ENCODE results near the gene RTEL1.
"Not testable (repeated sequence)": the region's sequence is repeated elsewhere in the genome, so short reads cannot be mapped to it uniquely, and the experiment has no call there.

RTEL1 gene

DNA sequence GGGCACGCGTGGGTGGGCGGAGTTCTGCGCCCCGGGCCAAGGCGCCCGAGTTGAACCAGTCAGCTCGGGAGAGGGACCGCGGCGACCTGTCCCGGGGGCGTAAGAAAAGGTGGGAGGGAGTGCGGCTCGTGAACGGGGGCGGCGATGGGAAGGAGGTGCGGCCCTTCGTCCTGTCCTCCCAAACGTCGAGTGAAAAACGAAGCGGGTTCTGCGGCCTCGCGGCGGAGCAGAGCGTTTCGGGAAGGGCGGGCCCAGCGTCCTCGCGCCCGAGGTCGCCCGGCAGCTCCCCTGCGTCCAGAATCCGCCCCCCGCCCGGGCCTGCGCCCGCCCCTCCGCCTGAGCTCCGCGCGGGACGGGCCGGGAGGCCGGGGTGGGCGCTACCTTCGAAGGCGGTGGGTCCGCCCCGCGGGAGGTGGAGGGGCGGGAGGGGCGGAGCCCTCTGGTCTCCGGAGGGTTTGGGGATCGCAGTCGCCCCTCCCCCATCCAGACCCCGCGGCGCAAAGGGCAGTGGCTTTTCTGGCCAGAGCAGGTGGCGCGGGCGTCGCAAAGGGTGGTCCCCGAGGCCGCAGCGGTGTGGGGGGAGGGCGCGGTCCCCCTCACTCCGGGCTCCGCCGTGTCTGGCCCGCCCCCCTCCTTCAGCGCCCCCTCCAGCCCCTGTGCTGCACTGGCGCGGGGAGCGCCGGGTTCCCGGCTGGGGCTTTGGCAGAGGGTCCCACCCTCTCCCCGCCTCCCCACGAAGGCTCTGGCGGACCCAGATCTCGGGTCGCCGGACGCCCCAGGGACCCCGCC is 5.7 kb upstream of the RTEL1 start:
- no peak for DNase-seq (ENCODE audit: low read depth in 3 of 3)

DNA sequence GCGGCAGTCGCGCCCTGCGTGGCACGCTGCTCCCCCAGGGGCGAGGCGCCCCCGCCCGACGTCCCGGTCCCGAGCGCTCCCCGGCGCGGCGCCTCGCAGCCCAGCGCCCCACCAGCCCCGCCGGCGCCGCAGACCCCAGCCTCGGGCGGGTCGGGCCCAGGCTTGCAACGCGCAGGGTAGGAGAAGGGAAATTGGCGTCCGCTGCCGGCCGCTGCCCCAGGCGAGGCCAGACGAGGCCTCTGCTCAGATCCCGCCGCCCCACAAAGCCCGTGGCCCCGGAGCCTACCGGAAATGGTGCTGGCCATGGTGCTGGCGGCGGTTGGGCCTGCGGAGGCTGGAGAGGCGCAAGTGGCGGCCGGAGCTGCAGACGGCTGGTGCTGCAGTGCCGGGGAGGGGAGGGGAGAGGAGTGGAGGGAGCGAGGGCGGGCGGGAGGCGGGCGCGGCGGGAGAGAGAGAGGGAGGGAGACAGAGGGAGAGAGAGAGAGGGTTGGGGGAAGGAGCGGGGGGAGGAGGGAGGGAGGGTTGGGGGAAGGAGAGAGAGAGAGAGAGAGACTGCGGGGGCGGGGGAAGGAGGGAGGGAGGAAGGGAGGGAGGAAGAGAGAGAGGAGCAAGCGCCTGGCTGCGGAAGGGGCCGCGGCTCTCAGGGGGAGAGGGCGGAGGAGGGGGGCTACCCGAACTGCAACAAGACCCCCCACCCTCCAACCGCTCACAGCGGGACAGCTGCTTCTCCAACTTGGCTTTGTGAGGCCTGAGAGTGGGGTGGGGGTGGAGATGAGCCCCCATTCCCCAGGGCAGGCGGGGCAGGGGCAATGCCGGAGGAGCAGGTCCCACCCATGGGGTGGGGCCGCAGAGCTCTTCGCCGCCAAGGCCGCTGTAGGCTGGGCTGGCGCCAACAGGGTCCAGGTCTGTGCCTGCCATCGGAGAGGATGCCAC is 4.8 kb upstream of the RTEL1 start, which contains the start of gene STMN3:
Gene STMN3 (minus strand): TSS at position 384 of the 933 bp plus-strand sequence. CDS start 79 bp downstream, at position 305.
- peak in 2 of 3 donors; percentile 43 to 67 for DNase-seq (ENCODE audit: low read depth in 3 of 3)

DNA sequence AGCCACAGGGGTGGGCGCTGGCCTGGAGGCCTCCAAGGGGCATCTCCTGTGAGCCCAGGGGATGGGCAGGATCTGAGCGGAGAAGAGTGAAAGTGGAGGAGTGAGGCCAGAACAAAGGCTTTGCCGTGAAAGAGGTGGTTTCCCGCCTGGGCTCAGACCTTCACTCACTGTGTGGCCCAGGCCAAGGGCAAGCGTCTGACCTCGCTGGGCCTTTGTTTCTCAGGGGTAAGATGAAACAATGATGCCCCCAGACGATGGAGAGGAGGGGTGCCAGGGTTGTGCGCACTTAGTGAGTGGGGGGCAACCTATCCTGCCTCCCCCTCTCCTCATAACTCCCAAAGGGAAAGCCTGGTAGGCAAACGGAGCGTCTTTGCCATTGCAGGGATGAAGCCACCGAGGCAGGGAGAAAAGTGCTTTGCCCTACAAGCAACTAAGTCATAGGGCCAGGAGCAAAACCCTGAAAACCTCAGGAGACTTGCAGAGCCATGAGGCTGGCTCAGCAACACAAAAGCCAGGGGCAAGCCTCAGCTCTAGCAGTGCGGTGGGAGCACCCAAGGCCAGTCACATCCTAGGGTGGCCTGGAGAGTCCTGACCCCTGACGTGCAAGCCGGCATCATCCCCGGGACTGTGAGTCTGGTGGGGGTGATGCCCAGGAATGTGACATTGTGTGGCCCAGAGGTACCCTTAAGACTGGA is 4.0 kb upstream of the RTEL1 start:
- no peak for DNase-seq (ENCODE audit: low read depth in 3 of 3)

DNA sequence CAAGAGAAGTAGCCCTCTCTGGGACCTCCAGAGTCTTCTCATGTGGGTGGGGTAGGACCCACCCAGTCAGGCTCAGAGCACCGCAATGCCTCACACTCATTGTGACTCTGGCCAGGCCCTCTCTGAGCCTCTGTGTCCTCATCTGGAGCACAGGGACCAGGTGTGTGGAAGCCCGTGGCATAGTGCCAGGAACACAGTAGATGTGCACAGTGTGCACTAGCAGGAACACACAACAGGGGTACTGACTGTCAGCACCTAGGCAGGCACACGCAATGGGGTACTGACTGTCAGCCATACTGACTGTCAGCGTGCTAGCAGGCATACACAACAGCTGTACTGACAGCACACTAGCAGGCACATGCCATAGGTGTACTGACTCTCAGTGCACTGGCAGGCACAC is 2.9 kb upstream of the RTEL1 start:
- no peak for DNase-seq (ENCODE audit: low read depth in 3 of 3)

DNA sequence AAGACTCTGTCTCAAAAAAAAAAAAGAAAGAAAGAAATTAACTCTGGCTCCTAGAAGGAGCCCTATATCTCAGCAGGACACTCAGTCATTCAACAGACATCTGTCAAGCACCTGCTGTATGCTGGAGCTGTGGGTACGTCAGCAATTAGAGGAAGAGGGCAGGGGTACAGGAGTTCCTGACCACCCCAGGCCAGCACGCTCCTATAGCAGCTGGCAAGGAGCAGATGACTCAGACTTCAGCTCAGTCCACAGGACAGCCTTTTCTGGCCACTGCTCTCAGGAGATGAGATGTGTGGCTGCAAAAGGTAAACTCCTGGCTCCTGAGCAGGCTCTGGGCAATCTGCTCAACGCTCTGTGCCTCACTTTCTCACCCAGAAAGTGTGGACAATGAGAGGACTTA is 1.7 kb upstream of the RTEL1 start:
- DNase-seq (ENCODE audit: low read depth in 3 of 3), result no peak

DNA sequence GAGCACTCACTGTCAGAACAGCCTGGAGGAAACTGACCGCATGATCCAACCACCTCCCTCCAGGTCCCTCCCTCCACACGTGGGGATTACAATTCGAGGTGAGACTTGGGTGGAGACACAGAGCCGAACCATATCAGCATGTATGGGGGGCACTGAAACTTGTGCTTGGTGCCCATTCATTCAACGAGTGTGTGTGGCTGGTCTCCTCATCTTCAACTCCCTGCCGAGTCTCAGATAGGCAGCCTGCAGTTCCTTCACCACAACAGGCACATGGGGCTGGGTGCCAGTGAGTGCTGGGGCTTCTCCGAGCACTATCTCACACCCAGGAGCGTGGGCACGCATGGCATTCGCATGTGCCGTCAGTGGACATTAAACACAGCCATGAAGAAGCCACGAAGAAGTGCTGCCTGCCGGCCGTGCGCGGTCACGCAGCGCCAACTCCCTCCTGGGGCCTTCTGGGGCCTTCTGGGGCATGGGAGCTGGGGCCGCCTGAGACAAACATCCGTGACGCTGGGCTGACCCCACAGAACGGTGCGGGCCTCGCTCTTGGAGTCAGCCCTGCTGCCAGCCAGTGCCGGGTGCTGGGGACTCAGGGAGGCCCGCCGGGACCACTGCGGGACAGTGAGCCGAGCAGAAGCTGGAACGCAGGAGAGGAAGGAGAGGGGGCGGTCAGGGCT is 714 bp upstream of the RTEL1 start:
- no peak for DNase-seq (ENCODE audit: low read depth in 3 of 3)

DNA sequence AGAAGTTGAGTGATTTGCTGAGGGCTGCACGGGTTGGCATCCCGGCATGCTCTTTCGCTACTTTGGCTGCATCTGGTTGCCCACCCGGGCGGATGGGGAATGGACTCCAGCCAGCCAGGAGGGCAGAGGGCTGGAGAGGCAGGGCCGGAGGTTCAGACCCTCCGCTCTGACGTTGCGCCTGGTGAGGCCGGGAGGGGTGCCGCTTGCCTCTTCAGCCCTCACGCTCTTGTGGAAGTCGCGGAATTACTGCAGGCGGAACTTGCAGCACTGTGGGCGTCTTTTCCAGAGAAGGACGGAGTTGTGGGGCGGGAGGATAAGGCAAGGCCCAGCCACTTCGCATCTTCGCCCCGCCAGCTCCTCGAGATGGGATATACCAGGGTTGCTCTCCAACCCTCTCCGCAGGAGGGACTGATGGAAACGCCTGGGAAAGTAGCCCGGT is 656 bp downstream of the RTEL1 start:
- no peak for DNase-seq (ENCODE audit: low read depth in 3 of 3)

DNA sequence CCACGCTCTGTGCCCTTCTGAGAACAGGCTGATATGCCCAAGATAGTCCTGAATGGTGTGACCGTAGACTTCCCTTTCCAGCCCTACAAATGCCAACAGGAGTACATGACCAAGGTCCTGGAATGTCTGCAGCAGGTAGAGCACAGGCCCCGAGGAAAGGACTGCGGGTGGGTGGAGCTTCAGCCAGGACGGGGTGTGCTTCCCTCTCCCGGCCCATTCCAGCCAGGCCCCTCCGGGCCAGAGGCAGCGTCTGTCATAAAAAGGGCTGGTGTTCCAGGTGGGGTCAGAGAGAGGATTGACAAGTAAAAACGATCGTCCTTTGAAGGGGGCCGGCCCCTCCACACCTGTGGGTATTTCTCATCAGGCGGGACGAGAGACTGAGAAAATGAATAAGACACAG is 1.3 kb downstream of the RTEL1 start:
- no peak for DNase-seq (ENCODE audit: low read depth in 3 of 3)

DNA sequence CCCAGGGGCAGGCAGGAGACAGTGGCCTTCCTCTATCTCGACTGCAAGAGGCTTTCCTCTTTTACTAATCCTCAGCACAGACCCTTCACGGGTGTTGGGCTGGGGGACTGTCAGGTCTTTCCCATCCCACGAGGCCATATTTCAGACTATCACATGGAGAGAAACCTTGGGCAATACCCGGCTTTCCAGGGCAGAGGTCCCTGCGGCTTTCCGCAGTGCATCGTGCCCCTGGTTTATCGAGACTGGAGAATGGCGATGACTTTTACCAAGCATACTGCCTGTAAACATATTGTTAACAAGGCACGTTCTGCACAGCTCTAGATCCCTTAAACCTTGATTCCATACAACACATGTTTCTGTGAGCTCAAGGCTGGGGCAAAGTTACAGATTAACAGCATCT is 2.1 kb downstream of the RTEL1 start:
- not testable (repeated sequence) for DNase-seq (ENCODE audit: low read depth in 3 of 3)

DNA sequence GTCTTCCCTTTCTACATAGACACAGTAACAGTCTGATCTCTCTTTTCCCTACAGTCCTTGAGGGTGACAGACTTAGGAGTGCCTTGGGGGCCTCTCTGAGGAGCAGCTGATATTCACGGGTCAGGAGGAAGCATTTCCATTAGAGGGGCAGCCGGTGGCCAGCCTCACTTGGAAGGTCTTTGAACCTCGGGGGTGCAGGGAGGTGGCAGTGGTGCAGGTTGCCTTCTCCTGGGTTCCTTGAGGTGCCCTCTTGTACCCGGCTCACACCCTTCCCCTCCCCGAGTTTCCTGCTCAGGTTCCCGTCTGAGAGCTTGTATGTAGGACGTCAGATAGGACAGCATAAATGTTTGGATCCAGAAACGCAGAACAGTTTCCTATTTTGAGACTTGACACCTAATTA is 2.5 kb downstream of the RTEL1 start:
- DNase-seq (ENCODE audit: low read depth in 3 of 3), result no peak

DNA sequence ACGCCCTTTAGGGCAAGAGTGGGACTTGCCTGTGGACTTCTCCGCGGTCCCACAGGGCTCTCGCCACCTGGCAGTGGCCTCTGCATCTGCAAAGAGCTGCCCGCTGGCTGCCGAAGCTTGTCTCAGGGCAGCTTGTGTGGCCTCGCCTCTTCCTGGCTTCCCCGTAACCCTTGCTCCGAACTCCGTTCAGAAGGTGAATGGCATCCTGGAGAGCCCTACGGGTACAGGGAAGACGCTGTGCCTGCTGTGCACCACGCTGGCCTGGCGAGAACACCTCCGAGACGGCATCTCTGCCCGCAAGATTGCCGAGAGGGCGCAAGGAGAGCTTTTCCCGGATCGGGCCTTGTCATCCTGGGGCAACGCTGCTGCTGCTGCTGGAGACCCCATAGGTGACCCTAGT is 3.0 kb downstream of the RTEL1 start:
- DNase-seq (ENCODE audit: low read depth in 3 of 3), result no peak

DNA sequence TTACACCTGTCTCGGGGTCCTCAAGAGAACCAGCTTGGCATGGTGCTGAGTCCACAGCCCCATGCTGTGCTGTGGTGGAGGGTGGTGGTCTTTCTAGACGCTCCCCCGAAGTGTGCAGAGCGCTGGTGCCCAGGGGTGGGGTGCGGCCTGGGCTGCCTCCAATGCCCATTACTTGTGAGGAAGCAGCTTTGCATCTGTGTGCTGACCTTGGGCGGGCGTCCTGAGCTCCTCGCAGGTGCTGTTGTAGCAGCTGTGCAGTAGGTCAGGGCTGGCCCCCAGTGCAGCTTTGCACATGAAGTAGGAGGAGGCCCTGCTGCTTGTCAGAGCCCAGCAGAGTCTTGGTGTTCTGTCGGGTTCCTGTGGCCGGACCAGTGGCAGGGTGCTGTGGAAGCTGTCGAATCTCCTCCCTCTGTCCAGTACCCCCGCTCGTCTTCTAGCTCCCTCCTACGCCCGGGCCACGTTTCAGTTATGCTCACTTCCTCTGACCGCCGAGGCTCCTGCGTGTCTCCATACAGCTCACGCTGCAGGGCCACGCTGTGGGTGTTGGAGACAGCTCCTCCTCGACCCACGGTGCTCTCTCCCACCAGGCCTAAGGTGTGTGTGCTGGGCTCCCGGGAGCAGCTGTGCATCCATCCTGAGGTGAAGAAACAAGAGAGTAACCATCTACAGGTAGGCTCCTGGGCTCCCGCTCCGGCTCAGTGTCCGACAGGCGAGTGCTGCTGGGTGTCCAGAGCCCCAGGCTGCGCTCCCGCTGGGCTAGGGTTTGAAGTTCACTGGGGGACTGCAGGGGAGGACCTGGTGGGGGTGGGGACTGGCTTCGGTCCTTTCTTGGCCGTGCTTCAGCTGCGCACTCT is 4.1 kb downstream of the RTEL1 start:
- no peak for DNase-seq (ENCODE audit: low read depth in 3 of 3)

DNA sequence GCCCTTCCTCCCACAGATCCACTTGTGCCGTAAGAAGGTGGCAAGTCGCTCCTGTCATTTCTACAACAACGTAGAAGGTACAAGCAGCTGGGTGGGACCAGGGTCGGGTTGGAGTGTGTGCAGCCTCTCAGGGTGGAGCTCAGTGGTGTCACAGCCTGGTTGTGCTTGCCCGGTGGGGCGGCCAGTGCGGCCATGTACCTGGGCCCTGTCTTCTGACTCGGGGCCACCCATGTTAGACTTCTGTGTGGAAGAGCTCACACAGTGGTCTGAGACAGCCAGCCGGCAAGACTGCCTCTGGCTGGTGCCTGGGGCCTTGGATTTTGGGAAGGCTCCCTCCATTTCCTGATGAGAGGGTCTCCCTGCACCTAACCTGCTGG is 4.7 kb downstream of the RTEL1 start:
- no peak for DNase-seq (ENCODE audit: low read depth in 3 of 3)

DNA sequence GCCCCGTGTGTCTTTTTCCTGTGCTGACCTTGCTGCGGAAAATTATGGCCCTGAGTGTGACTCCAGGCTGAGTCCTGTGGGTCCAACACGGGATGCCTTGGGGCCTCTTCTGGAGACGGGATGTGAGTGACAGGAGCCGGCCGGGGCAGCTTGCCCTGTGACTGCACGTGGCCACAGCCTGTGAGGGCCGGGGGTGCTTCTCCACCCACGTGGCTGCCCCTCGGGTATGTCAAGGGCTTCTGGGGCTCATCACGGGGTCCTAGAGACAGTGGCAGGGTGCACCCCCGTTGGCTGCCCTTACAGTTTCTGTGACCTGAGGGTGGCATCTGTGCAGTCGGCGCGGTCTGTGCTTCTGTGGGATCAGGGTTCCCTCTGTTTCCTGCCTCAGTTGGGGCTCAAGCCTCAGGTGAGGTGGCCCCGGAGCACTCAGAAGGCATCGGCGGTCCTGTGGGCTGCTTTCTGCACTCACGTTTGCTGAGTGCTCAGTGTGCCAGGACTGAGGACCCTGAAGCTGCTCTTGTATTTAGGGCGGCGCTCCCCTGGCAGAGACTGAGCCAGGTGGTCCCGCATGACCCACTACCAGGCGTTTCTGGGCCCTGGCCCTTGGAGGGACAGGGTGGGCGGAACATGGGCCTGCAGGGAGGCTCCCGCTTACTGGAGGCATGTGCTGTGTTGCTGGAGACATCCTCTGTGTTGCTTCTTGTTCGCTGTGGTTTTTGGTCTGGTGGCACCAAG is 5.4 kb downstream of the RTEL1 start:
- no peak for DNase-seq (ENCODE audit: low read depth in 3 of 3)

DNA sequence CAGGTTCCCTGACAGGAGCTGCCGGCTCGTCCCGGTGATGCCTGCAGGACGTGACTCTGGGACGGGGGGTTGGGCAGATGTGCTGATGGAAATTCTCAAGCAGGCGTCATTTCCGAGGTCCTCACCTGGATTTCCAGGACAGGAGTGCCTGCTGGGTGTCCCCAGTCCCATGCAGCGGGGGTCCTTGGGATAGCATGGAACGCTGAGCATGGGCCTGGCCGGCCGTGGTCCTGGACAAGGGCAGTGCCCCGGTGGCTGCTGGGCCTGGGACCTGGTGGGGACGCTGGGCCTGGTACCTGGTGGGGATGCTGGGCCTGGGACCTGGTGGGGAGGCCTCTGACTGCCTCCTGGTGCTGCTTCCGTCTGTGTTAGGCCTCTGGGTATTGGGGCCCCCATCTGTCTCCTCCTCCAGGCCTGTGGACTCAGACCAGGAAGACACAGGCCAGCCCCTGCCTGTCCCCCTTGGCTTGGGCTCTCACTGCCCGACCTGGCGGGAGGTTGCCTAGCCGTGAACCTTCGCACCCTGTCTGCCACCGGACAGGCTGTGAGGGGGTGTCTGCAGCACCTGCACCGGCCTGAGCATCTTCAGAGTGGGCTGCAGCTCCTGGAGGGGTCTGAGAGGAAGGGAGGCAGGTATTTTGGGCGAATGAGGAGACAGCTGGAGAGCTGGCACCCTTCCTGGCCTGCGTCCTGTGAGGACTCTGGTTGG is 6.2 kb downstream of the RTEL1 start:
- DNase-seq (ENCODE audit: low read depth in 3 of 3), result no peak

DNA sequence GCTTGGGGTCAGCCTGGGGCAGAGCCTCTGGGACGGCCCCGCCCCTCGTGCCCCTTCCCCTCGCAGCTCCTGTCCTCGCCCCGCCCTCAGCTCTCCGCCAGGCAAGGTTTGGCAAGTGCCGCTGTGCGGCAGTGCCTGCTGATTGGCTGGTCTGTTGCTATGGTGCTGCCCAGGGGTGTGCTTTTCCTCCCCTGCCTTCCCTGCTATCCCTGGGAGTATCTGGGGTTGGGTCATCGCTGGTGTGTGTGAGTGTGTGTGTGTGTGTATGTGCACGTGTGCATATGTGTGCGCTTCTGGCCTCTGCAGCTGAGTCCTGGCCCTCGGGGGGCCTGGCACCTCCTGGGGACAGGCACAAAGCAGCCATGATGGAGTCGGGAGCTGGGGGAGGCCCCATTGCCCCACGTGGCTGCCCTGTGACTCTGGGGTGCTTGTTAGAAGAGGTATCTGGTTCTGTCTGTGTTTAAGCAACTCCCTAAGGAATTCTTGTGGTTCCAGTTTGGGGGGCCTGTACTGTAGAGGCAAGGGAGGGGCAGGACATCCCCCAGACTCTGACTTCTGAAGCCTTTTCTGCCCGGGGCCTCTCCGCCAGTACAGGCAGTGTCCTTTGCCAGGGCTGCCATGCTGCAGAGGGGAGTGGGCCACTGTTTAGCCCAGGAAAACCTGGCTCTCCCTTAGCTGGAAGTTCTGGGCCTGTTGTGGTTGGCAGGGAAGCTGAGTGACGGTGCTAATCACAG is 6.9 kb downstream of the RTEL1 start:
- no peak for DNase-seq (ENCODE audit: low read depth in 3 of 3)

DNA sequence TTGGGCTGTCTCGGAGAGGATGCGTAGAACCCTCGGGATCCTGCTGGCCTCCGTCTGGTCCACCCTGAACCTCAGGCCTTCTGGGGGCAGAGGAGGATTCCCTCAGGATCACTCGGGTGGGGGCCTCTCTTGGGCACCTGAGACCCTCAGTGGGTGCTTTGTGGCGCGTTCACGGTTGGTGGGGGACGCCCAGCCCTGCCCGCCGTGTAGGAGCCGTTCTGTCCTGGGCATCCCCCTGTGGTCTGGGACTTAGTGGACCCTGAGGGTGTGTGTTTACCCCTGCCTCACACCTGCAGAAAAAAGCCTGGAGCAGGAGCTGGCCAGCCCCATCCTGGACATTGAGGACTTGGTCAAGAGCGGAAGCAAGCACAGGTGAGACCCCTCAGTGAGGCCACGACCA is 7.6 kb downstream of the RTEL1 start:
- DNase-seq (ENCODE audit: low read depth in 3 of 3), result no peak

DNA sequence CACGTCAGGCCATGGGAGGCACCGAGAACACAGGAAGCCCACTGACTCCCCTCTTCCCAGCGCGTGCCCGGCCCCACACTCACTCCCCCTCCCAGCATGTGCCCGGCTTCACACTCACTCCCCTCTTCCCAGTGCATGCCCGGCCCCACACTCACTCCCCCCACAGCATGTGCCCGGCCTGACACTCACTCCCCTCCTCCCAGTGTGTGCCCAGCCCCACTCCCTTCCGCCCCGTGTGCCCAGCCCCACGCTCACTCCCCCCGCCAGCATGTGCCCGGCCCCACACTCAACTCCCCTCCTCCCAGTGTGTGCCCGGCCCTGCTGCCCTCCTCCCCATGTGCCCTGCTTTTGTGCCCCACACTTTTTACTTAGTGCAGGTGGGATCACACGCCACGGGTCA is 9.7 kb downstream of the RTEL1 start:
- DNase-seq (ENCODE audit: low read depth in 3 of 3), result no peak

DNA sequence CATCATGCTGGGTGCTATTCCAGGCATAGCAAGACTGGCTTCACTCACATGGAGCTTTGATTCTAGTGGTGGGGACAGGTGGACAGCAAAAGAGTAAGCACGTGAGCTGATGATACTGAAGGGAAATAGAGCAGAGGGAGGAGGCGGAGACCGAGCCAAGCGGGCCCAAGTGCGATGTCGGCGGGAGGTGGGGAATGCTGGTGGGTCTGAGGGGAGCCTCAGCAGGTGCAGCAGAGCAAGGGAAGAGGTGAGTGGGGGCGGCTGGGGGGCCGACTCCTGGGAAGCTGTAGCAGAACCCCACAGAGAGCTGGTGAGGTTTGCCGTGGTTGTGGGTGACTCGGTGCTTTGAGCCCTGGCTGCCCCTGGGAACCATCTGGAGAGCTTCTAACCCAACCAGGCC is 10.2 kb downstream of the RTEL1 start:
- no peak for DNase-seq (ENCODE audit: low read depth in 3 of 3)

Data from stimulated activated CD4-positive, alpha-beta T cell treated with anti-CD3 and anti-CD28 coated beads, TNF-alpha, amount 100 ng/mL, for 48 hours (primary cell).